ENCODE data around the gene KLHL10. TPM values are rescaled to one million over a fixed set of nuclear protein-coding genes. Genes with fewer than 3 reads are reported as not detected.

The KLHL10 gene
- total and polyA plus RNA-seq, 9 of the 15 experiments (the other 6 are each of a cell fraction or from before 2014, with no cell fraction given), result 0.06 to 0.56 (median 0.12) TPM; not detected in 5

DNA sequence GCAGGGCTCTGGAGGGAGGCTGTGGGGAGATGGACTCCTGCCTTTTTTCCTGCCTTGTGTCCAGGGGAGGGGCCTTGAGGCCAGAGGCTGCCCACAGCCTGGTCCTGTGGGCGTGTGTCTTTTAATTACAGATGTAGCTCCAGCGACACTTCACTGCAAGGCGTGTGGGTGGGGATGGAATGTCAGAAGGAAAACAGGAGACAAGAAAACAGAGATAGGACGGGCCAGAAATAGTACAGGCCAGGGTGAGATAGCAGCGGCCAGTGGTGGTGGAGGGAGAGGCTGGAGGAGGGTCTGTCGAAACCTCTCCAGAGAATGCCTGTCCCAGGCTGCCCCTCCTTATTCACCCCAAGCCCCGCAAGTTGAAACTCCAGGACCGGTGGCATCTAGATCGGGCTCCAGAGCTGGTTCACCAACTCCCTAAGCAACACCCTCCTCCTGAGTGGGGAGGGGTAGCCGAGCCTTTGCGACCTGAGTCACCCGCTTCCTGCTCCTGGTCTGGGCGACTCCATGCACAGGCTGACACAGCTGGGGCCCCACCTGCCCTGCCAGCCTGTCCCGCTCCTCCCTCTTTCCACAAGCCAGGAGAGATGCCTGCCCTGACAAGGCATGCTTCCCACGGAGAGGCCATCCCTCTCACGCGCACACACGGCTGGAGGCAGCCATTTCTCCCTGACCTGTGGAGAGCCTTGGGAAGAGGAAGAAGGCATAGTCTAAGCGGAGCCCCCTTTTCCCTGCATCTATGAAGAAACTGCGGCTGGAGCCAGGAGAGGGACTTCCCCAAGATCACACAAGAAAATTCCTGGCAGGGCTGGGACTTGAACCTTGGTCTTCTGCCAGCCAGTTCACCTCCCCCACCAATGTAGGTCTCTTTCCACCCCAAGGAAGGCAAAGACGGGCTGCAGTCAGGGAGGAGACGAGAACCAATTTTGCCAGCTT, 44.5 kb upstream of the KLHL10 start (continued):
- TF ChIP-seq, protein P1, sequence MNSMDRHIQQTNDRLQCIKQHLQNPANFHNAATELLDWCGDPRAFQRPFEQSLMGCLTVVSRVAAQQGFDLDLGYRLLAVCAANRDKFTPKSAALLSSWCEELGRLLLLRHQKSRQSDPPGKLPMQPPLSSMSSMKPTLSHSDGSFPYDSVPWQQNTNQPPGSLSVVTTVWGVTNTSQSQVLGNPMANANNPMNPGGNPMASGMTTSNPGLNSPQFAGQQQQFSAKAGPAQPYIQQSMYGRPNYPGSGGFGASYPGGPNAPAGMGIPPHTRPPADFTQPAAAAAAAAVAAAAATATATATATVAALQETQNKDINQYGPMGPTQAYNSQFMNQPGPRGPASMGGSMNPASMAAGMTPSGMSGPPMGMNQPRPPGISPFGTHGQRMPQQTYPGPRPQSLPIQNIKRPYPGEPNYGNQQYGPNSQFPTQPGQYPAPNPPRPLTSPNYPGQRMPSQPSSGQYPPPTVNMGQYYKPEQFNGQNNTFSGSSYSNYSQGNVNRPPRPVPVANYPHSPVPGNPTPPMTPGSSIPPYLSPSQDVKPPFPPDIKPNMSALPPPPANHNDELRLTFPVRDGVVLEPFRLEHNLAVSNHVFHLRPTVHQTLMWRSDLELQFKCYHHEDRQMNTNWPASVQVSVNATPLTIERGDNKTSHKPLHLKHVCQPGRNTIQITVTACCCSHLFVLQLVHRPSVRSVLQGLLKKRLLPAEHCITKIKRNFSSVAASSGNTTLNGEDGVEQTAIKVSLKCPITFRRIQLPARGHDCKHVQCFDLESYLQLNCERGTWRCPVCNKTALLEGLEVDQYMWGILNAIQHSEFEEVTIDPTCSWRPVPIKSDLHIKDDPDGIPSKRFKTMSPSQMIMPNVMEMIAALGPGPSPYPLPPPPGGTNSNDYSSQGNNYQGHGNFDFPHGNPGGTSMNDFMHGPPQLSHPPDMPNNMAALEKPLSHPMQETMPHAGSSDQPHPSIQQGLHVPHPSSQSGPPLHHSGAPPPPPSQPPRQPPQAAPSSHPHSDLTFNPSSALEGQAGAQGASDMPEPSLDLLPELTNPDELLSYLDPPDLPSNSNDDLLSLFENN (IDR thresholded peaks at IDR 0.05; ENCODE audit: low read depth in 2 of 2, low read length in 2 of 2), result no peak
- TF ChIP-seq ZNF644 (tag; IDR thresholded peaks at IDR 0.05; ENCODE audit: low read depth) (peak; percentile 76), HMBOX1 (IDR thresholded peaks at IDR 0.05) (no peak), ZNF76 (CRISPR knock-in tag; IDR thresholded peaks at IDR 0.05; ENCODE audit: borderline replicate concordance) (no peak), NRF1 (conservative IDR thresholded peaks at IDR 0.05 in 1 of 2, IDR thresholded peaks at IDR 0.05 in 1 of 2) (peak; percentile 38 to 43; a peak in 3 of 4 replicates), SUPT5H (IDR thresholded peaks at IDR 0.05) (peak; percentile 70)
- TF ChIP-seq, protein P2, sequence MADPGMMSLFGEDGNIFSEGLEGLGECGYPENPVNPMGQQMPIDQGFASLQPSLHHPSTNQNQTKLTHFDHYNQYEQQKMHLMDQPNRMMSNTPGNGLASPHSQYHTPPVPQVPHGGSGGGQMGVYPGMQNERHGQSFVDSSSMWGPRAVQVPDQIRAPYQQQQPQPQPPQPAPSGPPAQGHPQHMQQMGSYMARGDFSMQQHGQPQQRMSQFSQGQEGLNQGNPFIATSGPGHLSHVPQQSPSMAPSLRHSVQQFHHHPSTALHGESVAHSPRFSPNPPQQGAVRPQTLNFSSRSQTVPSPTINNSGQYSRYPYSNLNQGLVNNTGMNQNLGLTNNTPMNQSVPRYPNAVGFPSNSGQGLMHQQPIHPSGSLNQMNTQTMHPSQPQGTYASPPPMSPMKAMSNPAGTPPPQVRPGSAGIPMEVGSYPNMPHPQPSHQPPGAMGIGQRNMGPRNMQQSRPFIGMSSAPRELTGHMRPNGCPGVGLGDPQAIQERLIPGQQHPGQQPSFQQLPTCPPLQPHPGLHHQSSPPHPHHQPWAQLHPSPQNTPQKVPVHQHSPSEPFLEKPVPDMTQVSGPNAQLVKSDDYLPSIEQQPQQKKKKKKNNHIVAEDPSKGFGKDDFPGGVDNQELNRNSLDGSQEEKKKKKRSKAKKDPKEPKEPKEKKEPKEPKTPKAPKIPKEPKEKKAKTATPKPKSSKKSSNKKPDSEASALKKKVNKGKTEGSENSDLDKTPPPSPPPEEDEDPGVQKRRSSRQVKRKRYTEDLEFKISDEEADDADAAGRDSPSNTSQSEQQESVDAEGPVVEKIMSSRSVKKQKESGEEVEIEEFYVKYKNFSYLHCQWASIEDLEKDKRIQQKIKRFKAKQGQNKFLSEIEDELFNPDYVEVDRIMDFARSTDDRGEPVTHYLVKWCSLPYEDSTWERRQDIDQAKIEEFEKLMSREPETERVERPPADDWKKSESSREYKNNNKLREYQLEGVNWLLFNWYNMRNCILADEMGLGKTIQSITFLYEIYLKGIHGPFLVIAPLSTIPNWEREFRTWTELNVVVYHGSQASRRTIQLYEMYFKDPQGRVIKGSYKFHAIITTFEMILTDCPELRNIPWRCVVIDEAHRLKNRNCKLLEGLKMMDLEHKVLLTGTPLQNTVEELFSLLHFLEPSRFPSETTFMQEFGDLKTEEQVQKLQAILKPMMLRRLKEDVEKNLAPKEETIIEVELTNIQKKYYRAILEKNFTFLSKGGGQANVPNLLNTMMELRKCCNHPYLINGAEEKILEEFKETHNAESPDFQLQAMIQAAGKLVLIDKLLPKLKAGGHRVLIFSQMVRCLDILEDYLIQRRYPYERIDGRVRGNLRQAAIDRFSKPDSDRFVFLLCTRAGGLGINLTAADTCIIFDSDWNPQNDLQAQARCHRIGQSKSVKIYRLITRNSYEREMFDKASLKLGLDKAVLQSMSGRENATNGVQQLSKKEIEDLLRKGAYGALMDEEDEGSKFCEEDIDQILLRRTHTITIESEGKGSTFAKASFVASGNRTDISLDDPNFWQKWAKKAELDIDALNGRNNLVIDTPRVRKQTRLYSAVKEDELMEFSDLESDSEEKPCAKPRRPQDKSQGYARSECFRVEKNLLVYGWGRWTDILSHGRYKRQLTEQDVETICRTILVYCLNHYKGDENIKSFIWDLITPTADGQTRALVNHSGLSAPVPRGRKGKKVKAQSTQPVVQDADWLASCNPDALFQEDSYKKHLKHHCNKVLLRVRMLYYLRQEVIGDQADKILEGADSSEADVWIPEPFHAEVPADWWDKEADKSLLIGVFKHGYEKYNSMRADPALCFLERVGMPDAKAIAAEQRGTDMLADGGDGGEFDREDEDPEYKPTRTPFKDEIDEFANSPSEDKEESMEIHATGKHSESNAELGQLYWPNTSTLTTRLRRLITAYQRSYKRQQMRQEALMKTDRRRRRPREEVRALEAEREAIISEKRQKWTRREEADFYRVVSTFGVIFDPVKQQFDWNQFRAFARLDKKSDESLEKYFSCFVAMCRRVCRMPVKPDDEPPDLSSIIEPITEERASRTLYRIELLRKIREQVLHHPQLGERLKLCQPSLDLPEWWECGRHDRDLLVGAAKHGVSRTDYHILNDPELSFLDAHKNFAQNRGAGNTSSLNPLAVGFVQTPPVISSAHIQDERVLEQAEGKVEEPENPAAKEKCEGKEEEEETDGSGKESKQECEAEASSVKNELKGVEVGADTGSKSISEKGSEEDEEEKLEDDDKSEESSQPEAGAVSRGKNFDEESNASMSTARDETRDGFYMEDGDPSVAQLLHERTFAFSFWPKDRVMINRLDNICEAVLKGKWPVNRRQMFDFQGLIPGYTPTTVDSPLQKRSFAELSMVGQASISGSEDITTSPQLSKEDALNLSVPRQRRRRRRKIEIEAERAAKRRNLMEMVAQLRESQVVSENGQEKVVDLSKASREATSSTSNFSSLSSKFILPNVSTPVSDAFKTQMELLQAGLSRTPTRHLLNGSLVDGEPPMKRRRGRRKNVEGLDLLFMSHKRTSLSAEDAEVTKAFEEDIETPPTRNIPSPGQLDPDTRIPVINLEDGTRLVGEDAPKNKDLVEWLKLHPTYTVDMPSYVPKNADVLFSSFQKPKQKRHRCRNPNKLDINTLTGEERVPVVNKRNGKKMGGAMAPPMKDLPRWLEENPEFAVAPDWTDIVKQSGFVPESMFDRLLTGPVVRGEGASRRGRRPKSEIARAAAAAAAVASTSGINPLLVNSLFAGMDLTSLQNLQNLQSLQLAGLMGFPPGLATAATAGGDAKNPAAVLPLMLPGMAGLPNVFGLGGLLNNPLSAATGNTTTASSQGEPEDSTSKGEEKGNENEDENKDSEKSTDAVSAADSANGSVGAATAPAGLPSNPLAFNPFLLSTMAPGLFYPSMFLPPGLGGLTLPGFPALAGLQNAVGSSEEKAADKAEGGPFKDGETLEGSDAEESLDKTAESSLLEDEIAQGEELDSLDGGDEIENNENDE (IDR thresholded peaks at IDR 0.05; ENCODE audit: low read depth, low read length), result no peak
- TF ChIP-seq, protein P3, sequence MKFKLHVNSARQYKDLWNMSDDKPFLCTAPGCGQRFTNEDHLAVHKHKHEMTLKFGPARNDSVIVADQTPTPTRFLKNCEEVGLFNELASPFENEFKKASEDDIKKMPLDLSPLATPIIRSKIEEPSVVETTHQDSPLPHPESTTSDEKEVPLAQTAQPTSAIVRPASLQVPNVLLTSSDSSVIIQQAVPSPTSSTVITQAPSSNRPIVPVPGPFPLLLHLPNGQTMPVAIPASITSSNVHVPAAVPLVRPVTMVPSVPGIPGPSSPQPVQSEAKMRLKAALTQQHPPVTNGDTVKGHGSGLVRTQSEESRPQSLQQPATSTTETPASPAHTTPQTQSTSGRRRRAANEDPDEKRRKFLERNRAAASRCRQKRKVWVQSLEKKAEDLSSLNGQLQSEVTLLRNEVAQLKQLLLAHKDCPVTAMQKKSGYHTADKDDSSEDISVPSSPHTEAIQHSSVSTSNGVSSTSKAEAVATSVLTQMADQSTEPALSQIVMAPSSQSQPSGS (CRISPR knock-in tag; IDR thresholded peaks at IDR 0.05), result no peak

All from K562 (cell line).